ENCODE data around the gene ESRP2.

The ESRP2 gene

GRCh38 chr16:68229431-68230175, 6.3 kb downstream of the ESRP2 start:
- no peaks in the 10 kb centered on the region for H3K27me3 ChIP-seq
- DNase-seq, result peak in 1 of 2 donors; percentile 70
- TF ChIP-seq CTCF (IDR thresholded peaks at IDR 0.05), result peak; percentile 88 to 89
- H3K4me1 ChIP-seq, result peaks cover 0 to 16% (median 3%) of the 10 kb centered on the region in 4 donors
- H3K9me3 ChIP-seq, result no peaks in the 10 kb centered on the region
- no peak overlapping the region for H3K27ac ChIP-seq
- intact Hi-C loops (cut with DNase I; ENCODE audit: low total_unique reads), result loop anchor here (5.0 to 10.0 kb wide), 2 partner anchors 145 to 237 kb away; partner anchors contain the start of gene NFATC3
- H3K4me3 ChIP-seq, result no peak overlapping the region
- H3K36me3 ChIP-seq, result peaks cover 0 to 49% (median 0%) of the 10 kb centered on the region in 3 donors

- no peaks in the 10 kb centered on the region for H3K27me3 ChIP-seq
- peaks cover 0 to 49% (median 0%) of the 10 kb centered on the region in 3 donors for H3K36me3 ChIP-seq
- peaks cover 0 to 13% (median 3%) of the 10 kb centered on the region in 4 donors for H3K4me1 ChIP-seq
- no peak for DNase-seq
- no peak overlapping the region for H3K27ac ChIP-seq
- no peaks in the 10 kb centered on the region for H3K9me3 ChIP-seq
- intact Hi-C loops (cut with DNase I; ENCODE audit: low total_unique reads), result loop anchor here (5.0 kb wide), 1 partner anchor 236 kb away; no protein-coding TSS in a partner anchor
- TF ChIP-seq CTCF (IDR thresholded peaks at IDR 0.05), result no peak
- no peak overlapping the region for H3K4me3 ChIP-seq
These were observed 7.3 kb downstream of the ESRP2 start for GRCh38 chr16:68228652-68229051.

- no peak overlapping the region for H3K4me3 ChIP-seq
- H3K4me1 ChIP-seq, result peaks cover 0 to 11% (median 3%) of the 10 kb centered on the region in 4 donors
- peaks cover 0 to 49% (median 0%) of the 10 kb centered on the region in 3 donors for H3K36me3 ChIP-seq
- intact Hi-C loops (cut with DNase I; ENCODE audit: low total_unique reads), result loop anchor here (5.0 kb wide), 1 partner anchor 236 kb away; no protein-coding TSS in a partner anchor
- peak in 1 of 2 donors; percentile 29 for DNase-seq
- H3K27me3 ChIP-seq, result no peaks in the 10 kb centered on the region
- TF ChIP-seq CTCF (IDR thresholded peaks at IDR 0.05), result no peak
- H3K9me3 ChIP-seq, result no peaks in the 10 kb centered on the region
- H3K27ac ChIP-seq, result no peak overlapping the region
These were observed 7.9 kb downstream of the ESRP2 start for GRCh38 chr16:68227850-68228553.

GRCh38 chr16:68227183-68227793, 8.6 kb downstream of the ESRP2 start:
- Histone ChIP-seq H3K27ac (no peak overlapping the region), H3K27me3 (no peaks in the 10 kb centered on the region), H3K4me3 (no peak overlapping the region), H3K9me3 (no peaks in the 10 kb centered on the region), H3K4me1 (peaks cover 0 to 11% (median 3%) of the 10 kb centered on the region in 4 donors), H3K36me3 (peaks cover 0 to 45% (median 0%) of the 10 kb centered on the region in 3 donors)
- no peak for TF ChIP-seq CTCF (IDR thresholded peaks at IDR 0.05)
- intact Hi-C loops (cut with DNase I; ENCODE audit: low total_unique reads), result loop anchor here (5.0 kb wide), 1 partner anchor 235 kb away; no protein-coding TSS in a partner anchor
- DNase-seq, result no peak

GRCh38 chr16:68226116-68226515, 9.8 kb downstream of the ESRP2 start:
- no peak for TF ChIP-seq CTCF (IDR thresholded peaks at IDR 0.05)
- Histone ChIP-seq H3K9me3 (no peaks in the 10 kb centered on the region), H3K4me3 (no peak overlapping the region), H3K27ac (no peak overlapping the region), H3K36me3 (peaks cover 0 to 36% (median 5%) of the 10 kb centered on the region in 3 donors), H3K4me1 (peaks cover 0 to 11% (median 3%) of the 10 kb centered on the region in 4 donors), H3K27me3 (no peaks in the 10 kb centered on the region)
- DNase-seq, result peak in 1 of 2 donors; percentile 16
- intact Hi-C loops (cut with DNase I; ENCODE audit: low total_unique reads), result loop anchor here (5.0 kb wide), 1 partner anchor 234 kb away; no protein-coding TSS in a partner anchor

Measured in tibial artery (tissue), 4 donors.